Stimulated activated CD4-positive, alpha-beta T cell treated with anti-CD3 and anti-CD28 coated beads, Interleukin-1b, Interleukin-23, amount 100 ng/mL, for 48 hours (primary cell): ENCODE measurements around the gene KCNH1.
"Not testable (repeated sequence)": the region's sequence is repeated elsewhere in the genome, so short reads cannot be mapped to it uniquely, and the experiment has no call there.

ENCODE experiments used
- DNase-seq: peaks from one replicate; pipeline ENCODE4 v3.0.0-alpha.2; 2020

Gene KCNH1

GRCh38 chr1:210674151-210674550, 459.8 kb downstream of the KCNH1 start:
- no peak for DNase-seq

- no peak for DNase-seq
These were observed 464.0 kb downstream of the KCNH1 start for GRCh38 chr1:210669951-210670350.

- DNase-seq = no peak
These were observed 470.0 kb downstream of the KCNH1 start for GRCh38 chr1:210663730-210664573.

- DNase-seq = no peak
These were observed 471.5 kb downstream of the KCNH1 start for GRCh38 chr1:210662291-210663050.

- not testable (repeated sequence) for DNase-seq
These were observed 472.4 kb downstream of the KCNH1 start for GRCh38 chr1:210661520-210661919.

GRCh38 chr1:210657806-210658205, 476.1 kb downstream of the KCNH1 start:
- no peak for DNase-seq

GRCh38 chr1:210655511-210655910, 478.4 kb downstream of the KCNH1 start:
- DNase-seq = no peak

- peak; percentile 13 for DNase-seq
These were observed 479.6 kb downstream of the KCNH1 start for GRCh38 chr1:210654176-210654981.

GRCh38 chr1:210653771-210654170, 480.2 kb downstream of the KCNH1 start:
- DNase-seq = no peak

- no peak for DNase-seq
These were observed 481.5 kb downstream of the KCNH1 start for GRCh38 chr1:210652329-210652954.

GRCh38 chr1:210650403-210650802, 483.5 kb downstream of the KCNH1 start:
- no peak for DNase-seq

- no peak for DNase-seq
These were observed 485.2 kb downstream of the KCNH1 start for GRCh38 chr1:210648588-210649269.

GRCh38 chr1:210647406-210648333, 486.3 kb downstream of the KCNH1 start:
- DNase-seq = no peak

GRCh38 chr1:210646258-210646616, 487.7 kb downstream of the KCNH1 start:
- DNase-seq = no peak

GRCh38 chr1:210645582-210646257, 488.2 kb downstream of the KCNH1 start:
- DNase-seq = no peak

- no peak for DNase-seq
These were observed 492.4 kb downstream of the KCNH1 start for GRCh38 chr1:210641582-210641981.

GRCh38 chr1:210635108-210635507, 498.8 kb downstream of the KCNH1 start:
- DNase-seq = no peak

GRCh38 chr1:210633636-210634035, 500.3 kb downstream of the KCNH1 start:
- no peak for DNase-seq

GRCh38 chr1:210633140-210633539, 500.8 kb downstream of the KCNH1 start:
- no peak for DNase-seq

- DNase-seq = no peak
These were observed 502.5 kb downstream of the KCNH1 start for GRCh38 chr1:210631399-210631798.
